ENCODE results near the gene TM9SF2.

DNA sequence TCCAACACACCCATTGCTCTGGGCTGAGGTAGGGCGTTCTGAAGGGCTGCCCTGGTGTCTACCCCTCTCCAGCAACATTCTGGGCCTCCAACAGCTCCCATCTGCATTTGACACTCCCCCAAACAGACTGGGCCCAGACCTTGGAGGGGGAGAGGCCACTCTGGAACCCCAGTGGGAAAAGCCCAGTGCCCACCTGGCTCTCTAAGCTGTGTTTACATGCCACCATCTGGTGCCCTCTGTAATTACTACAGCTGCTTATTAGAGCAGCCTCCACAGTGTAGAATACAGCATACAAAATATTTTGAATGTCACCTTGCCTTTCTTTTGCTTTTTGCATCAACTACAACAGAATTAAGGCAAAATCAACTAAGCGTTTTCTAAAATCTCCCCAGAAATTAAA is 35.8 kb upstream of the TM9SF2 start:
- TF ChIP-seq, protein P1, sequence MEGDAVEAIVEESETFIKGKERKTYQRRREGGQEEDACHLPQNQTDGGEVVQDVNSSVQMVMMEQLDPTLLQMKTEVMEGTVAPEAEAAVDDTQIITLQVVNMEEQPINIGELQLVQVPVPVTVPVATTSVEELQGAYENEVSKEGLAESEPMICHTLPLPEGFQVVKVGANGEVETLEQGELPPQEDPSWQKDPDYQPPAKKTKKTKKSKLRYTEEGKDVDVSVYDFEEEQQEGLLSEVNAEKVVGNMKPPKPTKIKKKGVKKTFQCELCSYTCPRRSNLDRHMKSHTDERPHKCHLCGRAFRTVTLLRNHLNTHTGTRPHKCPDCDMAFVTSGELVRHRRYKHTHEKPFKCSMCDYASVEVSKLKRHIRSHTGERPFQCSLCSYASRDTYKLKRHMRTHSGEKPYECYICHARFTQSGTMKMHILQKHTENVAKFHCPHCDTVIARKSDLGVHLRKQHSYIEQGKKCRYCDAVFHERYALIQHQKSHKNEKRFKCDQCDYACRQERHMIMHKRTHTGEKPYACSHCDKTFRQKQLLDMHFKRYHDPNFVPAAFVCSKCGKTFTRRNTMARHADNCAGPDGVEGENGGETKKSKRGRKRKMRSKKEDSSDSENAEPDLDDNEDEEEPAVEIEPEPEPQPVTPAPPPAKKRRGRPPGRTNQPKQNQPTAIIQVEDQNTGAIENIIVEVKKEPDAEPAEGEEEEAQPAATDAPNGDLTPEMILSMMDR (IDR thresholded peaks at IDR 0.05 in 2 of 3, conservative IDR thresholded peaks at IDR 0.05 in 1 of 3; ENCODE audit: insufficient read depth in 2 of 3, low read depth in 1 of 3, low read length in 3 of 3) = no peak
- TF ChIP-seq, protein P2, sequence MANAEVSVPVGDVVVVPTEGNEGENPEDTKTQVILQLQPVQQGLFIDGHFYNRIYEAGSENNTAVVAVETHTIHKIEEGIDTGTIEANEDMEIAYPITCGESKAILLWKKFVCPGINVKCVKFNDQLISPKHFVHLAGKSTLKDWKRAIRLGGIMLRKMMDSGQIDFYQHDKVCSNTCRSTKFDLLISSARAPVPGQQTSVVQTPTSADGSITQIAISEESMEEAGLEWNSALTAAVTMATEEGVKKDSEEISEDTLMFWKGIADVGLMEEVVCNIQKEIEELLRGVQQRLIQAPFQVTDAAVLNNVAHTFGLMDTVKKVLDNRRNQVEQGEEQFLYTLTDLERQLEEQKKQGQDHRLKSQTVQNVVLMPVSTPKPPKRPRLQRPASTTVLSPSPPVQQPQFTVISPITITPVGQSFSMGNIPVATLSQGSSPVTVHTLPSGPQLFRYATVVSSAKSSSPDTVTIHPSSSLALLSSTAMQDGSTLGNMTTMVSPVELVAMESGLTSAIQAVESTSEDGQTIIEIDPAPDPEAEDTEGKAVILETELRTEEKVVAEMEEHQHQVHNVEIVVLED (CRISPR knock-in tag; IDR thresholded peaks at IDR 0.05) = no peak
- TF ChIP-seq, protein P3, sequence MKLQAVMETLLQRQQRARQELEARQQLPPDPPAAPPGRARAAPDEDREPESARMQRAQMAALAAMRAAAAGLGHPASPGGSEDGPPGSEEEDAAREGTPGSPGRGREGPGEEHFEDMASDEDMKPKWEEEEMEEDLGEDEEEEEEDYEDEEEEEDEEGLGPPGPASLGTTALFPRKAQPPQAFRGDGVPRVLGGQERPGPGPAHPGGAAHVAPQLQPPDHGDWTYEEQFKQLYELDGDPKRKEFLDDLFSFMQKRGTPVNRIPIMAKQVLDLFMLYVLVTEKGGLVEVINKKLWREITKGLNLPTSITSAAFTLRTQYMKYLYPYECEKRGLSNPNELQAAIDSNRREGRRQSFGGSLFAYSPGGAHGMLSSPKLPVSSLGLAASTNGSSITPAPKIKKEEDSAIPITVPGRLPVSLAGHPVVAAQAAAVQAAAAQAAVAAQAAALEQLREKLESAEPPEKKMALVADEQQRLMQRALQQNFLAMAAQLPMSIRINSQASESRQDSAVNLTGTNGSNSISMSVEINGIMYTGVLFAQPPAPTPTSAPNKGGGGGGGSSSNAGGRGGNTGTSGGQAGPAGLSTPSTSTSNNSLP (IDR thresholded peaks at IDR 0.05; ENCODE audit: borderline replicate concordance, low read depth, low read length) = no peak
- TF ChIP-seq RCOR1 (IDR thresholded peaks at IDR 0.05; ENCODE audit: borderline replicate concordance in 1 of 2, low read depth in 2 of 2, low read length in 2 of 2) = no peak
- TF ChIP-seq POLR2AphosphoS2 (IDR thresholded peaks at IDR 0.05; ENCODE audit: low read length) = no peak
- TF ChIP-seq EGR1 (conservative IDR thresholded peaks at IDR 0.05) = no peak
- TF ChIP-seq, protein P4, sequence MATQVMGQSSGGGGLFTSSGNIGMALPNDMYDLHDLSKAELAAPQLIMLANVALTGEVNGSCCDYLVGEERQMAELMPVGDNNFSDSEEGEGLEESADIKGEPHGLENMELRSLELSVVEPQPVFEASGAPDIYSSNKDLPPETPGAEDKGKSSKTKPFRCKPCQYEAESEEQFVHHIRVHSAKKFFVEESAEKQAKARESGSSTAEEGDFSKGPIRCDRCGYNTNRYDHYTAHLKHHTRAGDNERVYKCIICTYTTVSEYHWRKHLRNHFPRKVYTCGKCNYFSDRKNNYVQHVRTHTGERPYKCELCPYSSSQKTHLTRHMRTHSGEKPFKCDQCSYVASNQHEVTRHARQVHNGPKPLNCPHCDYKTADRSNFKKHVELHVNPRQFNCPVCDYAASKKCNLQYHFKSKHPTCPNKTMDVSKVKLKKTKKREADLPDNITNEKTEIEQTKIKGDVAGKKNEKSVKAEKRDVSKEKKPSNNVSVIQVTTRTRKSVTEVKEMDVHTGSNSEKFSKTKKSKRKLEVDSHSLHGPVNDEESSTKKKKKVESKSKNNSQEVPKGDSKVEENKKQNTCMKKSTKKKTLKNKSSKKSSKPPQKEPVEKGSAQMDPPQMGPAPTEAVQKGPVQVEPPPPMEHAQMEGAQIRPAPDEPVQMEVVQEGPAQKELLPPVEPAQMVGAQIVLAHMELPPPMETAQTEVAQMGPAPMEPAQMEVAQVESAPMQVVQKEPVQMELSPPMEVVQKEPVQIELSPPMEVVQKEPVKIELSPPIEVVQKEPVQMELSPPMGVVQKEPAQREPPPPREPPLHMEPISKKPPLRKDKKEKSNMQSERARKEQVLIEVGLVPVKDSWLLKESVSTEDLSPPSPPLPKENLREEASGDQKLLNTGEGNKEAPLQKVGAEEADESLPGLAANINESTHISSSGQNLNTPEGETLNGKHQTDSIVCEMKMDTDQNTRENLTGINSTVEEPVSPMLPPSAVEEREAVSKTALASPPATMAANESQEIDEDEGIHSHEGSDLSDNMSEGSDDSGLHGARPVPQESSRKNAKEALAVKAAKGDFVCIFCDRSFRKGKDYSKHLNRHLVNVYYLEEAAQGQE (IDR thresholded peaks at IDR 0.05; ENCODE audit: borderline replicate concordance) = no peak
- TF ChIP-seq, protein P4 (CRISPR knock-in tag; IDR thresholded peaks at IDR 0.05; ENCODE audit: low read depth) = no peak
- no peak for TF ChIP-seq TCF7 (IDR thresholded peaks at IDR 0.05; ENCODE audit: borderline replicate concordance)
